ENCODE results near the gene PCP4.

Gene PCP4

DNA sequence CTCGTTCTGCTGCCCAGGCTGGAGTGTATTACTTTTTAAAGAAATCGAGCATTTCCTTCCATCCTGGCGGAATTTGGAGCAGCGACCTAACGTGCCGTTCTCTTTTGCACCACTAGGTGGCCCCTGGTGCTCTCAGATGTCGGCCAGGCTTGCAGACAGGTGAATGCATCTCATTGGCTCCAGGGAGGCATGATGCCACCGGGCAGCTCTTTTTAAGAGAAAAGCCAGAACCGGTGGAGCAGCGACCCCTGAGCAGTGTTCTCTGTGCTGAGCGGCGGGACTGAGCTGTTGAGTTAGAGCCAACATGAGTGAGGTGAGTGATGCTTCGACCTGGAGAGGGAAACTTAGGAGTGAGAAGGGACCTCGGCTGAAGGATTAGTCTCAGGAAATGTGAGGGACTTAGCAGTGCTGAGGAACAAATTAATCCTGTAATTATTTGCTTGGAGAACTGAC lies at the start of gene PCP4:
PCP4 (plus strand) TSS at position 241 of the 453 bp plus-strand sequence; CDS start at position 305, 64 bp downstream.
- DNase-seq, result peak; percentile 4

DNA sequence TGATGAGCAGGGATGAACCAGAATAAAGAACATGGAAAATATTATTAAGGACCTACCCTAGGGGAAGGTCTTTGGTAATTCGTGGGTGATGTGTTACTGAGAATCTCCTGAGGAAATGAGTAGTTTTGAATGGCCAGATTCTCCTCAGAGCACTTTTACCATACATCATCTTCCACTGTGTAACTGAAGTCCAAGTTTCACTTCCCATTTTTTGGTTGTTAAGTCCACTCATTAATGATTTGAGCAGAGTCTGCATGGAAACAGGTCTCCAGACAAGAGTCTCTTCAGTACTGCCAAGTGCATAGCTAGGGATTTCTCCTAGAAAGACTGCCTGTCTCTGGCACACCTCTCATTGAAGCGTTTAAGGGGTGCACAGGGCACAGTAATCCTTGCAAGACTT lies 48.7 kb upstream of the PCP4 start:
- DNase-seq, result no peak

DNA sequence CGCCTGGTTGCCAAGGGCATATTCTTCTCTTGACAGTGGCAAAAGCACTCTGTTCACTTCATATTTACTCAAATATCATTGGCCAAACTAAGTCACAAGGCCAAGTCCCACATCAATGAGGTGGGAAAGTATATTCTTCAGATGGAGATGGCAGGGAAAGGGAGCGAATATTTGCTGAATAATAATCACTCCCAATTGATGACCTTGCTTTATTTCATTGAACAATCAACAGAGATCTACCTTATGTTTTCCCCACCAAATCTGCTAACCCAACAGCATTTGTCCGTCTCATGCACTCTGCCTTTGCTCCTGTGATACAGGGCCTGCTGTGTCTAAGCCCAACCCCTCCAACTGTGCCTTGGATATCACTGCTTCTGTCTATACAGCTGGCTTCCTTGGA lies 45.2 kb upstream of the PCP4 start:
- DNase-seq, result no peak

DNA sequence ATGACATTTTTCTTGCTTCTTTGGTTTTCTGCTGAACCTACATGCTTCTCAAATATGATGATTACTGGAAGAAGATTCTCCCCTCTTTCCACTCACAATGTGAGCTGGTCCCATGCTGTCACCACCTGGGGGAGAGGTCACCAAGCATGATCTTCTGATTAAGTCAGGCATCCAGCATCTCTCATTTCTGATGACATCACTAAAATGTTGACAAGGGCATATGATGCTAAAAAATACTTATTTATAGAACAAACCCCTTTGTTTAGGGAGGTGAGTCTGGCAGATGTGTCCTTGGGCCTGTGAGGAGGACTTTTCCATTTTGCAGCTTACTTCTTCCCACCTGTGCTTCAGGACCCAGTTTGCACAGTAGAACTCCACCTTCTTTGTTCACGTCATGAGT lies 42.0 kb upstream of the PCP4 start:
- DNase-seq, result no peak

DNA sequence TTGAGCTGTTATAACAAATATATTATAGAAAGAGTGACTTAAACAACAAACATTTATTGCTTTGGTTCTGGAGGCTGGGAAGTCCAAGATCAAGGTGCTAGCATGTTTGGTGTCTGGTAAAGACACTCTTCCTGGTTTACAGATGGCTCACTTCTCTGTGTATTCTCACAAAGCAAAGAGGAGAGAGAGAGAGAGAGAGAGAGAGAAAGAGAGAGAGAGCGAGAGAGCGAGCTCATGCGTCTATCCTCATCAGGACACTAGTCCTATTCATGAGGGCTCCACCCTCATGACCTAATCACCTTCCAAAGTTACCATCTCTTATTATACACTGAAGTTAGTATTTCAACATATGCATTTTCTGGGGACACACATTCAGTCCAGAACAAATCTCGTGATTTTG lies 32.7 kb upstream of the PCP4 start:
- DNase-seq, result no peak

DNA sequence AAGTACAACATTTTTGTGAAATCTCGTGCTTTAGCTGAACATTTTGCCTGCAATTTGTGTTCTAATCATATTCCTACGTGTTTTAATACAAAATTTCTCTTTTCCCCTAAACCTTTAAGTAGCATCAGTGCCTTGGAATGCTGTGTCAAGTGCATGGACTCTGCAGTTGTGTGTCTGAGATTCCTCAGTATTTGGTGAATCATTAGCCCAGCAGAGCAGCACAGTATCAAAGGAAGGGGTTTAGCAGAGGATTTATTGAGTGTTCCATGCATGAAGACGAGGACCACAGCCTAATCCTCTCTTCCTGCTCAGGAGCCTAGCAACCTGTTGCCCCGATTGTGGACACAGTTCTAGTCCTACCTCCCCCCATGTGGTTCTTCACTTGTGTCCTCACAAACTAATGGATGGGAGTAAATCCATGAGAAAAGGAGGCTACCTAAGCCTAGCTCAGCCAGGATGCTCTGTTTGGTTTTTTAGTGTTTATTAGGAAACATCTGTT lies 29.3 kb upstream of the PCP4 start:
- no peak for DNase-seq

DNA sequence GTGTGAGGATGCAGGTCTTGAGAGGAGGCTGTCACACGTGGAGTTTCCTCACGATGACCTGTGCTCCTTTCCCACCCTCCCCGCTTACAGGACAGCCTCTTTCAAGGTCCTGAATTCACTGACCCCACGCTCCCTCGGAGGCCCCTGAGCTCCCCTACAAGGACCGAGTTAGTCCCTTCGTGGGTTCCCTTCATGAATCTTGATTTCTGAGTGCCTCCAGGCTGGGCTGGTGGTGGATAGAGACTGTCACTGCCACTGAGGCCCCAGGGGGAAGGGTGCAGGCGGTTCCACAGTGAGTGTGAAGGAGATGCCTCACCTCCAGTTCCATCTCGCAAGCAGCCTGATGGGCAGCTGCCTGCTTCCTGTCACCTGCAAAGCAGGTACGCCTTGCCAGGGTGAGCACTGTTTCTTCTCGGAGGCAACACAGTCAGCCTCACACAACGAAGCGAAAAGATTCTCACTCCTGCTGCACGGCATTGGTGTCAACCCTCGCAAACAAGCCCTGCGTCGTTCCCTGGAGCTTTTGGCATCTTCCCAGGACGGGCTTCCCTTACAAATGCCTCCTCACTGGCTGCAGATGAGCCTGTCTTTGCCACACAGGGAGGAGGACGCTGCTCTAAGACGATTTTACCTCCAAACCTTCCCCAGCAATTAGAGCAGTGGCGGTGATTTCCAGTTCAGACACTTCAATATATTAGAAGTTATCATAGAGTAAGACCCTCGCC lies 26.7 kb upstream of the PCP4 start:
- DNase-seq, result no peak

DNA sequence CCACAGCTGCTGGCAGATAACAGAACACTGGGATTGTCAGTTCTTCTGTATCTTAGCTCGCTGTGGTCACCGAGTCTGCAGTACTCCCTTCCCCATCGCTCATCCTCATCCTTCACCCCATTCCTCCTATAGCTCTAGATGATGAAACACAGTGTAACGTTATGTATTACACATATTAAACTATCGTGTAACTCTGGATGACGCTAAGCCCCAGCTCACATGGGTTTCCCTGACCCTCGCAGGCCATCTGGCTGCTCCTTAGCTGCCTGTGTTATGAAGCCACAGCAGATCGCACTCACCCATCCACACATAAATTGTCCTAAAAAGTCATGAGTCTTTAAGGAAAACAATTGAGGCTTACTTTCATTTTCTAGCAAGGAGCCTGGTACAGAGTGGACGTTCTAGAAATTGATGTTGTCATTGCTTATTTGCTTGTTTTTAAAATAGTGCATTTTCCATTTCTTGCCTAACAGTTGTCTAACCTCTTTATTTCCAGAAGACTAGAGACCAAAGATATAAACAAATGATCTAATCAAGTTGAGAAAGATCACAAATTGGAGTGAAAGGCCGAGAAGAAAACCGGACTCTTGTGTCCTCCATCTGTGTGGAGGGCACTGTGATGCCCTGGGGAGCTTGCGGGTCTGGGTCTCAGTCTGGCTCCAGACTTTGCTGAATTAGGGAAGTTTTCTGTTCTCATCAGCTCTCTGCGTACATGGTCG lies 24.3 kb upstream of the PCP4 start:
- no peak for DNase-seq

DNA sequence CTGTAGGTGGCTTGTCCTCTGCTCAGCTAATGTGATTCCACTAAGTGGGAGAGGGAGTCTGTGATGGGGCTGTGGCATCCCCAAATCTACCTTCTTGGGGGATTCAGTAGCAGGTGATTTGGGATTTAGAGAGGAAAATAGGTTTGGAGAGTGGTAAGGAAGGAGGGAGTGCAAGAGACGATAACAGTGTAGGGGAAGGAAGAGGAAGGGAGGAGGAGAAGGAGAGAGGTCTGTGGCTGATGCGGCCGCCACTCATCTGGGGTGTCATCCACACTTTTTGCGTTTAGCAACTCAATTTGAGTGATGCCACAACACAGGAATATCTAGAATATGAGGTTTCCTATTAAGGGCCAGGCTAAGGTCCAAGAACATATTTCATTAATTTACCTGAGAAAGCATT lies 23.8 kb upstream of the PCP4 start:
- no peak for DNase-seq

DNA sequence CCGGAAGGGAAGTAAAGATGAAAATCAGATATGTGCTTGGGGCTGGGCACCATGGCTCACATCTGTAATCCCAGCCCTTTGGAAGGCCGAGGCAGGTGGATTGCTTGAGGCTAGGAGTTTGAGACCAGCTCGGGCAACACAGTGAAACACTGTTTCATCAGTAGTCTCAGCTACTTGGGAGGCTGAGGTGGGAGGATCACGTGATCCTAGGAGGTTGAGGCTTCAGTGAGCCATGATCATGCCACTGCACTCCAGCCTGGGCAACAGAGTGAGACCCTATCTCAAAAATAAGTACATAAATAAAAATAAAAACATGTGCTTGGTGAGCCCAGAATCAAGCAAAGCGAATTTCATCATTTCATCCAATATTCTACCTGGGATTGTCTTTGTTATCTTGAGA lies 23.3 kb upstream of the PCP4 start:
- DNase-seq, result no peak

DNA sequence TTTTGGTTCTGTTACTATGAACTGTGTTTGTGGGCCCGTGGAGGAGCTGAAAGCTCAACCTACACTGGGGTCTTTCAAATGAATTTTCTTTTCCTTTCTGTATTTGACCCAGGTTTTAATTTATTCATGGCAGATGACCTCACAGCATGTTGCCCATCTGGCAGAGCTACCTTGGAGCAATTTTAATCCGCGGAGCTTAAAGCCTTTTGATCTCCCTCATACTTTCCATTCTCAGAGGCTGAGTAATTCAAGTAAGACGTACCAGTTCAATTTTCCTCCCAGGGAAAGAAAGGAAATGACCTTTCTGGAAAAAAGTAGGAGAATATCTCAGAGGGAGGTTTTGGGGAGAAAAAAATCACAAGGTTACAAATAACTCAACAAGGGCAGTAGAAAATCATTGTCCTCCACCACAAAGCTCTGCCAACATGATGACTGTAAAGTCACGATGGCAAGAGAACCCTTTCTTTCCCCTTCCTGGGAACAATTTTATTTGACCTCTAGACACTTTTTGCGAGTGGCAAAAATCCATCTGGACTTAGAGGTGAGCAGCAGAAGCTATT lies 21.6 kb upstream of the PCP4 start:
- DNase-seq, result no peak

DNA sequence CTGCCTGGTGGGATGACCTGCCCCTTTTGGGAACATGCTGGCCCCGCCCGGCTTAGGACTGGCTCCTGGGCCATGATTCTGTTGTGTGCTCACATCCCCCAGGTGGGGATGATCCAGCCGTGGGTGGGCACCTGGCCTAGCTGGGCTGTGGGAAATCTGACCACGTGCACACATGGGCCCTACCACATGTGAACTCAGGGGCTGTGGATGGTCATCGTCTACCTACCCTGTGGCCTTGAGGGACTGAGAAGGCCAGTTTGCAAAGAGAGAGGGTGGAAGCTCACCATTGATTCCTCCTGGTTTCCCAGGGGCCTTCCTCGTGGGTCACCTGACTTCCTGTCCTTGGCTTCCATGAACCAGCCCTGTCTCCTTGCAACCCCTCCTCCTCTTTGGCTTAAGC lies 19.4 kb upstream of the PCP4 start:
- no peak for DNase-seq

DNA sequence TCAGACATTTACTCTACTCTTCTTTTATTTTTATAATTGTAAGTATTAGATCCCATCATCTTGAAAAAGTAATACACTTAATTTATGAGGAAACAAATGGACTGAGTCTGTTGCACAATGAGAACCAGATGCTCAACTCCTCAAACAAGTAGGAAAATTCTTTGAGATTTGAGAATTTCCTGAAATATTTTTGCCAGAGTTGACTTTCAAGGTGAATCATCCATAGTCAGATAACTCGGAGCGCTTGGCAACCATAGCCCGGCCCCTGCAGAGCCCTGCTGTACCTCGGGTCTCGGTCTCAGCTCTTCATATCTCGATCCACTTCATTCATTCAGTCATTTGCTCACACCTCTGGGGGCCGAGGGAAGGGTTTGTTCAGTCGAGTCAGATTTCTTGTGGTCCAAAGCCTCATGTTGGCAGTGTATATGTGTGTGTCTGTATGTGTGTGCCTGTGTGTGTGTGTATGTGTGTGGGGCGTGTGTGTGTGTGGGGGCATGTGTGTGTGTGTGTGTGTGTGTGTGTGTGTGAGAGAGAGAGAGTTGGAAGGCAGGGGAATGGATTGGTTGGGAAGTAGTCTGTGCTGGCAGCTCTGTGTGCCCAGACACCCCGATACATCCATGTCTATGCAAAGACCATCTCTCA lies 18.1 kb upstream of the PCP4 start:
- DNase-seq, result no peak

DNA sequence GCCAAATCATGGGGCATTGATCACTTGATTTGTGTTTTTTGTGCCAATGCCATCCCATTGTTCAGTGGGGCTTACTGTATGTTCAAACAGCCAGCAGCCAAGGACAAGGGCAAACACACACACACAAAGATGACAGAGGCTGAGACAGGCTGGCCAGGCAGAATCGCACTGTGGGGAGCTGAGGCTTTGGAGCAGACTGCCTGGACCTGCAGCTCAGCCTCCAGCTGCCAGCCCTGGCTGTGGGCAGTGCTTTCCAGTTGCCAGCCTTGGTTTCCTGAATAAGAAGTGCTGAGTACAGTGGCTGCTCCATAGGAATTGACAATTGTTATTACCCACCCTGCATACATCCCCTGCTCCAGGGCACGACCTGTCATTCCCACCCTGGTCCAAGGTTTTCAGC lies 16.9 kb upstream of the PCP4 start:
- DNase-seq, result no peak

DNA sequence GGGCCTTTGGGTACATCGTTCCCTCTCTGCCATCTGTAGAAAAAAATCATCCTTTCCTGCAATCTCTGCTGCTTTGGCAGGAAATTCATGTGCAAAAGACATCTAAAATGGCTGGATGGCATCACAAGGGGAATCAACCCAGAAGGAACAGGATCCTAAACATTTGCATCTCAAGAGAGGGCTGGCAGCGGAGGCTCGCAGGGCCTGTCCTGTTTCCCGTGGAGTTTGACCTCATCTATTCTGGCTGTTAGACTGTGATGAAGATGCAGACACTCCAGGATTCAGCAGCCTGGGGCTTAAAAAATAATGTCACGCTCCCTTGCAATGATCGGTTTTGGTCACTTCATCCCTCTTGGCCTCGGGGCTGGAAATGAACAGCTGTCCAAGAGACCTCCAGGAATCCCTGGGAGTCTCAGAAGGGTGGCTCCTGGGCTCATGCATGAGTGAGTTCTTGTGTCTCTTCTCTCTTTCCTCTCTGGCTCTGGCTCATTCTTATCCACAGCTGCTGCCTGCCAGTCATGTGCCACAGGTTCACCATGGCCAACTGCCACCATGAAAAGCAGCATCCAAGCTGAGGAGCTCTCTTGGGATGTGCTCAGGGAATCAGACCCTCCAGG lies 16.1 kb upstream of the PCP4 start:
- no peak for DNase-seq

DNA sequence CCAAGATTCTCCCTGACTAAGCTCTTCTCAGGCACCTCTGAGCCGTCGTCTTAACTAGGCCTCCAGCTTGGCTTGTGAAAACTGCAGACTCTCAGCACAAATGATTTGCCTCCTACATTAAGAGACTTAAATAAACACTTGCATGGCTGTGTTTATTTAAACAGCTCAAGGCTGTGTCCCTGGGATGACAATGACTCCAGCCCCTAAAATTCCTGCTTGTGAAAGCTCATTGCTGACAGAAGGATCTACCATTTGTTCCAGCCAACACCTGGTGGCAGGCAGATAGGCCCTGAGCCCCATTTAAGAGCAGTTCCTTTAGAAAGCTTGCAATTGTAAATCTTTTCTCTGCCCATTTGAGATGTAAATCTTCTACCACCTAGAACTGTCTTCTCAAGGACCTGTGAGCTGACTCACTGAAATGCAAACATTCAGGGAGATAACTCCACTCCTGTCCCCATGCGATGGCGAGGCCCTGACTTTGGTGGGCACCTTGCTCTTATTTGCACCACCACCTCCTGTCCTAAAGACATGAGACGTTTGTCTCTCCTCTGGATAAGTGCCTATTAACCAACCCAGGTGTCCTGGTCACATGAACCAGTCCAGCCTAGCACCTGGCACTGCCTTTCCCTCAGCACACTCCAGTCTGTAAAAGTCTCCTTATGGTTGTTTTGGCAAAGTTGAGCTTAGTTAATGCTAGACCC lies 15.1 kb upstream of the PCP4 start:
- no peak for DNase-seq

DNA sequence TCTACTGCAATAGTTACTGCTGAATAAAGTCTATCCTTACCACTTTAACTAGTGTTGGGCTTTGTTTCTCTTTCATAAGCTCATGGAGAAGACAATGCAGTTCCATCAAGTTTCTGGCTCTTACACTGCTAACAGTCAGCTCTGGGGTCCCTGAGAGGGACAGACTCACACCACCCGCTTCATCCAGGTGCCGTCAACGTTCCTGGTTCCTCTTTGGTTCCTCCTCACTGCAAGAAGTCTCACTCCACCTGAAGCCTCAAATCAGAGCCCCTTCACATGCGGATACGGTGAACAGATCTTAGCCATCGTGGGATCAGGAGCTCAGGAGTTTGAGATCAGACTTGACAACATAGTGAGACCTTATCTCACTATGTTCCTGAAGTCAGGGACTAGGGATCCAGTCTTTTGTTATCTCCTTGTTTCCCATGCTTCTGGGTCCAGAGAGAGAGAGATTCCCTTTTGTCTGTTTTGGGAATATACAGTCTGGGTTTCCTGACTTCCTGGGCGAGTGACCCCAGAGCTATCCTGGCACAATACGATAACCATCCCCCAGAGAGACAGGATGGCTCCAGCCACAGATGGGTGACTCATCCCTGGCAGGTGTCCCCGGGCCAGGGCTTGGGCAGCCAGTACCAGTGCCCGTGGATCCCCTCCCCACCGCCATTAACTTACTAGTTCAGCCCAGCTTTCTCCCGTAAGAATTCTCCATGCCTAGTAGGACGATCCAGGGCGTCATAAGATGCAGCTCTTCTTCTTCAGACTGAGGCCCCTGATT lies 14.3 kb upstream of the PCP4 start:
- no peak for DNase-seq

DNA sequence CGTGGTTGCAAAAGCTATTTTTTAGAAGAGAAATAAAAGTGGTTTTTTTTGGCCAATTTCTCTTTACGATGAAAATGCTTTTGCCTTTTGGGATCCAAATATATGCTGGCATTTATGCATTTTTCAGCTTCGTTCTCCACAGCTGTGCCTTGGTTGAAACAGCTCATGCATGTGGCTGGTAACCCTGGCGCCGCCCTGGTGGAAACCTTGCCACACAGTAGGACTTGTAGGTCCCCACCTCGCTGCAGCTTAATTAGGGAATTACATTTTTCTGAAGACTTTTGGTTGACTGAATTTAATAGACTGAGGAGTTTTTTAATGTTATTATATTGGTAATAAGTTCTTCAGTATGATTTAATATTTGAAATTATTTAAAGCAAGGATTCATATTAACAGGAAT lies 12.7 kb upstream of the PCP4 start:
- DNase-seq, result no peak

DNA sequence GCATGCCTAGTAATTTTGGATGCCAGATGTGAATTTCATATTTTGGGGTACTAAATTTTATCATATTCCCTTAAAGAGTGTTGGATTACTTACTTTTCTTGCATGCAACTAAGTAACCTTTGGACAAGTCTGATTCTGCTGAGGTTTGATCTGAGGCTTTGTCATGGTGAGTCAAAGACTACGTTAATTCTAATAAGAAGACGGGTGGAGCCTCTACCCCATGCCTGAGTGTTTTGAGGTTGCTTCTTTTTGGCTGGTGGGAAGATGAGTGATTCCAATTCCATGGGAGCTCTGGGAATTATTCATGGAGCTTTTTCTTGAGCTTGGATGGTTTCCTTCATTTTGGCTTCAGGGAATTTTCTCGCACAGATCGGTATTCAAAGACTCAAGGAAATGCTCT lies 11.6 kb upstream of the PCP4 start:
- DNase-seq, result no peak

DNA sequence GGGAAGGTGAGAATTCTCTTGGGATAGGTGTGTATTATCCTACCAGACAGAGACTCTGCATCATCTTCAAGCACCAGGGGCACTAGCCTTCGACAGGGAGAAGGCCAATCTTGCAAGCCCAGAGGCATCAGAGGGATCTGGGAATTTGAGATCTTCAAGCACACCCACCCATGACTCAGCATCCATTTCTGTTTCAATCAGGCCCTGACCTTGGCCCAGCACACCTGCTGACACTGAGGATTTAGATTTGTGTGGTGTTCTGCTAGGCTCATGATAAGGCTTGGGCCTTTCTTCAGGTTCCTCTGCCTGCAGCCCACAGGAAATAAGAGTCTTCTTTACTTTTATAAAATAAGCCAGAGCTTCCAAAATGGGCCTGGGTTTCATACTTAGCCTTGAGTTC lies 6.6 kb upstream of the PCP4 start:
- no peak for DNase-seq

DNA sequence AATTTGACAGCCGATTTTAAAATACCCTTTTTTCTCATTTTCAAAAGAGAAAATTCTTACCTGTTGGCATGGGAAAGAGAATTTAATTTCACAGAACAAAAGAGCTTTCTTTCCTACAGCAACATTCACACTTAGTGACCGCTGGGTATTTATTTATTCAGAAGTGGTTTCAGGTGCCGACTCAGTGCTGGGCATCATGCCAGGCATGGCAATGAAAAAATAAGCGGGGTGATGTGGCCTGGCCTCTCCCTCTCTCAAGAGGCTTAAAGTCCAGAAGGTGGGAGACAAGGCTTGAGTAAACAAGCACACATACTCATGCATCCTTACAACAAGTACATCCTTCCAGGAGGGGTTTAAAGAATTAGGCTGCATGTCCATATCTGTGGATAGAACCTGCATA lies 4.1 kb upstream of the PCP4 start:
- DNase-seq, result no peak

DNA sequence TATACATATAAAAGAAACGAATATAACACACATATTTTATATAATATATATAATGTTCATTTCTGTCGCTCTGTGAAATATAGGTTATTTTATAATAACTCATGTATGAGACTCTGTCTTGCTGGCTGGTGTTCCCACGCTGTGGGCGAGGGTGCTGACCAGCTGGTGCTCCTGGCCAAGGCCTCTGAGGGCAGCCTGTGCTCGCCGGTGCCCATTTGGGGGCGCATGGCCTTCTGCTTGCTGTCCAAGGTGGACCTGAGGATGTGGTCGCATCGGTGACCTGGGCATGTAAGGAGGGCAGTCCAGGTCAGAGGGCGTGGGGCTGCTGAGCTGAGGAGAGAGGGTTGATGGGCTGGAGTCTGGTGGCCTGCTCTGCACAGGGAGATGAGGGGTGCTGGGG lies 1.1 kb upstream of the PCP4 start:
- DNase-seq, result no peak
